HepG2 (cell line): ENCODE measurements around the gene RPGR. TPM values are rescaled to one million over a fixed set of nuclear protein-coding genes. Genes with fewer than 3 reads are reported as not detected.

ENCODE experiments used
- ATAC-seq: fragments of 200-7000 bp; cut with Tn5 transposase; 3 replicates; pipeline ENCODE4 v1.9.1; 2020; ENCODE audit warnings: mild to moderate bottlenecking, moderate library complexity
- BruUV-seq: library from RNA; stranded (reverse); fragments of 400-500 nt; replicated peaks from 2 replicates; lab custom pipeline; 2021; lab: Mats Ljungman, UMichigan
- CTCF ChIA-PET: fragments of 300-600 bp; formaldehyde crosslinking; extraction: SDS; loops from one replicate; lab custom pipeline; 2021; ENCODE audit warnings: low total read pairs, inconsistent platforms, low intra/inter-chr PET ratio; lab: Yijun Ruan, JAX
- POLR2A ChIA-PET: fragments of 350-600 bp; sonication (Branson Sonifier 250); formaldehyde crosslinking; loops from one replicate; lab custom pipeline; 2020; ENCODE audit warnings: antibody characterized with exemption, inconsistent platforms; lab: Yijun Ruan, JAX
- DNase-seq: peaks from one replicate; pipeline ENCODE4 v3.0.0-alpha.2; 2015; ENCODE audit warnings: low spot score
- FAIRE-seq: peaks from 3 replicates; lab custom pipeline; 2011; peaks lifted over from hg19 to GRCh38; lab: Jason Lieb, UNC
- H2AFZ ChIP-seq: one replicate; pipeline ENCODE4 v1.6.1; 2011; ENCODE audit warnings: low read length, inconsistent platforms
- H3K27ac ChIP-seq: fragments of 300-600 bp; 3 replicates; pipeline ENCODE4 v1.8.0; 2011; ENCODE audit warnings: mixed run types, mild to moderate bottlenecking, mixed read lengths, low read length, inconsistent platforms; ENCODE audit not compliant: insufficient read depth; ENCODE audit errors: extremely low read length
- H3K27me3 ChIP-seq, 2 experiments: fragments of 200-600 bp in 1 of 2; 2 replicates in 1 of 2; 3 replicates in 1 of 2; pipeline versions ENCODE4 v1.6.0 to v1.8.0; 2011; ENCODE audit warnings: low read length in 2 of 2, mild to moderate bottlenecking in 2 of 2, moderate library complexity in 2 of 2, inconsistent platforms in 1 of 2; ENCODE audit not compliant: insufficient read depth in 2 of 2, control insufficient read depth in 1 of 2
- H3K36me3 ChIP-seq, 2 experiments: fragments of 200-600 bp in 1 of 2; replicated peaks in 1 of 2; 2 replicates in 1 of 2; 3 replicates in 1 of 2; pipeline versions ENCODE4 v1.5.1 to v1.8.0; 2011; ENCODE audit warnings: low read length in 2 of 2, inconsistent platforms in 1 of 2; ENCODE audit not compliant: insufficient read depth in 2 of 2, control insufficient read depth in 1 of 2
- H3K4me1 ChIP-seq: 2 replicates; pipeline ENCODE4 v1.5.1; 2012; ENCODE audit warnings: low read length, inconsistent platforms; ENCODE audit not compliant: insufficient read depth
- H3K4me2 ChIP-seq: 2 replicates; pipeline ENCODE4 v1.6.0; 2011; ENCODE audit warnings: low read depth, low read length, inconsistent platforms
- H3K4me3 ChIP-seq, 3 experiments: fragments of 200-600 bp in 1 of 3; sonication (generic), shearing (Covaris generic) in 1 of 3; replicated peaks in 1 of 3; 2 replicates each; pipeline ENCODE4 v1.5.1; 2011 to 2016; ENCODE audit warnings: low read length in 3 of 3, inconsistent platforms in 2 of 3, low read depth in 2 of 3, mild to moderate bottlenecking in 2 of 3, control low read depth in 1 of 3, mixed read lengths in 1 of 3; ENCODE audit not compliant: insufficient read depth in 1 of 3
- H3K79me2 ChIP-seq: one replicate; pipeline ENCODE4 v1.6.1; 2011; ENCODE audit warnings: low read length, inconsistent platforms; ENCODE audit not compliant: insufficient read depth
- H3K9ac ChIP-seq: 2 replicates; pipeline ENCODE4 v1.6.0; 2011; ENCODE audit warnings: mild to moderate bottlenecking, low read depth, low read length, inconsistent platforms; ENCODE audit not compliant: insufficient read depth
- H3K9me3 ChIP-seq: 2 replicates; pipeline ENCODE4 v1.5.1; 2012; ENCODE audit warnings: mild to moderate bottlenecking, low read length
- H4K20me1 ChIP-seq: 2 replicates; pipeline ENCODE4 v1.6.0; 2011; ENCODE audit warnings: inconsistent platforms, mild to moderate bottlenecking, low read length, moderate library complexity; ENCODE audit not compliant: insufficient read depth
- AGO2 ChIP-seq: fragments of 200-400 bp; formaldehyde crosslinking; optimal IDR thresholded peaks from 2 replicates; pipeline ENCODE3; 2017; ENCODE audit warnings: mild to moderate bottlenecking, low read depth, low read length, moderate library complexity
- CEBPZ ChIP-seq: IDR thresholded peaks from 2 replicates; pipeline ENCODE4 v1.6.1; 2012; ENCODE audit warnings: low read length, improper control_type of control experiment
- KLF15 ChIP-seq: sonication (generic); formaldehyde crosslinking; IDR thresholded peaks from 2 replicates; pipeline ENCODE4 v1.8.1; 2023; ENCODE audit warnings: borderline replicate concordance, mild to moderate bottlenecking, inconsistent platforms, missing genetic modification reagents, mixed read lengths
- ZBTB4 ChIP-seq: sonication (generic); formaldehyde crosslinking; IDR thresholded peaks from 2 replicates; pipeline ENCODE4 v1.4.0; 2020; ENCODE audit warnings: missing genetic modification reagents, mild to moderate bottlenecking, borderline replicate concordance
- ZNF235 ChIP-seq: sonication (generic); formaldehyde crosslinking; IDR thresholded peaks from 2 replicates; pipeline ENCODE4 v1.8.1; 2023; ENCODE audit warnings: mild to moderate bottlenecking, missing genetic modification reagents, borderline replicate concordance
- ZNF513 ChIP-seq: sonication (generic); formaldehyde crosslinking; conservative IDR thresholded peaks from 2 replicates; pipeline ENCODE4 v1.5.0; 2020; ENCODE audit warnings: missing genetic modification reagents
- ZNF773 ChIP-seq: sonication (generic); formaldehyde crosslinking; IDR thresholded peaks from 2 replicates; pipeline ENCODE4 v1.4.0; 2020; ENCODE audit warnings: missing genetic modification reagents, borderline replicate concordance
- WGBS: methylation state at CpG from one replicate; pipeline ENCODE4 v1.1.6; 2017; ENCODE audit warnings: low lambda C conversion rate; 5-methylcytosine and 5-hydroxymethylcytosine counted together
- in situ Hi-C: cut with HindIII; loops from 2 replicates; pipeline ENCODE4 v1.10.0; 2017; ENCODE audit warnings: low pct_unique_long_range_greater_than_20kb; ENCODE audit not compliant: extremely low pct_ligation_motif_present
- intact Hi-C: fragments of 100-400 bp; cut with micrococcal nuclease; formaldehyde crosslinking; loops from one replicate; pipeline ENCODE4 v1.10.0; 2022; ENCODE audit not compliant: unreplicated experiment
- polyA plus RNA-seq, 8 experiments: library from polyadenylated mRNA; depleted of rRNA in 3 of 8; stranded (reverse) in 7 of 8; unstranded in 1 of 8; fragments of >200 nt; fragmentation: Illumina TruSeq in 4 of 8; extraction: Trizol in 4 of 8; gene quantifications; 2 replicates each; pipeline versions ENCODE4 v1.2.1 to v1.2.3, GENCODE V29; 2011 to 2016; ENCODE audit warnings: low read depth in 4 of 8, missing spikeins in 1 of 8, mixed read lengths in 1 of 8; ENCODE audit not compliant: insufficient read depth in 1 of 8
- total RNA-seq, 5 experiments: library from RNA; depleted of rRNA; stranded (reverse); fragments of >200 nt; fragmentation: Illumina TruSeq; extraction: Trizol; gene quantifications; 2 replicates each; pipeline ENCODE4 v1.2.3, GENCODE V29; 2016; ENCODE audit warnings: low read depth in 1 of 5

Gene RPGR
- total and polyA plus RNA-seq, 2 of the 13 experiments (the other 11 are each of a cell fraction or from before 2014, with no cell fraction given): 2.1 to 12.1 TPM

GRCh38 chrX:38313190-38313589, 14.1 kb downstream of the RPGR start (continued):
- no peak for TF ChIP-seq ZBTB4
- TF ChIP-seq AGO2: no peak

GRCh38 chrX:38312436-38312835, 14.9 kb downstream of the RPGR start:
- CTCF ChIA-PET: no interaction called here
- H3K9me3 ChIP-seq: no peaks in the 10 kb centered on the region
- no peak for ATAC-seq
- no peak overlapping the region for H3K27ac ChIP-seq
- H3K9ac ChIP-seq: no peak overlapping the region
- FAIRE-seq: no peak
- no peak for DNase-seq
- no peak overlapping the region for H2AFZ ChIP-seq
- H3K4me1 ChIP-seq: no peaks in the 10 kb centered on the region
- no TSS peak for BruUV-seq
- no peak overlapping the region for H3K4me2 ChIP-seq
- no peaks in the 10 kb centered on the region for H4K20me1 ChIP-seq
- POLR2A ChIA-PET: no interaction called here
- intact Hi-C loops (no loop called here), in situ Hi-C loops (no loop called here)
- no peaks in the 10 kb centered on the region for H3K79me2 ChIP-seq
- H3K27me3 ChIP-seq: no peaks in the 10 kb centered on the region
- peaks cover 0 to 2% of the 10 kb centered on the region in 2 experiments; a peak in 1 of 5 replicates for H3K36me3 ChIP-seq
- no peak overlapping the region for H3K4me3 ChIP-seq
- WGBS: 100% methylated on average over 3 of the region's 4 CpGs
- TF ChIP-seq ZNF235: no peak
- no peak for TF ChIP-seq ZNF773 (CRISPR knock-in tag)
- TF ChIP-seq ZNF513 (CRISPR knock-in tag): no peak
- TF ChIP-seq CEBPZ: no peak
- TF ChIP-seq KLF15: no peak
